K562 (cell line): ENCODE data around the gene INTS1. TPM values are rescaled to one million over a fixed set of nuclear protein-coding genes. Genes with fewer than 3 reads are reported as not detected.

ENCODE experiments used
- ATAC-seq: fragments of 200-7000 bp; cut with Tn5 transposase; 3 replicates; pipeline ENCODE4 v1.9.1; 2020; ENCODE audit warnings: moderate library complexity
- BruUV-seq: library from RNA; stranded (reverse); fragments of 400-500 nt; replicated peaks from 2 replicates; lab custom pipeline; 2021; lab: Mats Ljungman, UMichigan
- CTCF ChIA-PET: fragments of 300-600 bp; formaldehyde crosslinking; extraction: SDS; loops from one replicate; lab custom pipeline; 2021; ENCODE audit warnings: low intra/inter-chr PET ratio; lab: Yijun Ruan, JAX
- POLR2A ChIA-PET: fragments of 300-600, 350-650 bp; sonication (Branson Sonifier 250); formaldehyde crosslinking; extraction: SDS; loops from one replicate; lab custom pipeline; 2021; ENCODE audit warnings: antibody characterized with exemption, inconsistent platforms; lab: Yijun Ruan, JAX
- DNase-seq, 4 experiments: peaks; one replicate each; pipeline versions ENCODE4 v3.0.0 to v3.0.0-alpha.2; 2011 to 2018; ENCODE audit warnings: low spot score in 3 of 4, mixed read lengths in 3 of 4; ENCODE audit errors: extremely low read depth in 1 of 4
- FAIRE-seq: peaks from 2 replicates; lab custom pipeline; 2011; peaks lifted over from hg19 to GRCh38; lab: Jason Lieb, UNC
- H2AFZ ChIP-seq: 2 replicates; pipeline ENCODE4 v1.6.0; 2011; ENCODE audit warnings: low read depth, low read length, control low read depth, inconsistent platforms
- H3K27ac ChIP-seq: fragments of 200-600 bp; 3 replicates; pipeline ENCODE4 v1.8.0; 2011; ENCODE audit warnings: low read depth, mild to moderate bottlenecking, control low read depth, inconsistent platforms, low read length, moderate library complexity, mixed read lengths; ENCODE audit errors: extremely low read depth
- H3K27me3 ChIP-seq, 2 experiments: fragments of 300-600 bp in 1 of 2; 2 replicates in 1 of 2; 3 replicates in 1 of 2; pipeline versions ENCODE4 v1.6.0 to v1.8.0; 2011; ENCODE audit warnings: inconsistent platforms in 2 of 2, low read length in 2 of 2, mild to moderate bottlenecking in 1 of 2, mixed read lengths in 1 of 2, moderate library complexity in 1 of 2; ENCODE audit not compliant: control insufficient read depth in 2 of 2, insufficient read depth in 2 of 2
- H3K36me3 ChIP-seq: fragments of 300-600 bp; 3 replicates; pipeline ENCODE4 v1.8.0; 2011; ENCODE audit warnings: mild to moderate bottlenecking, low read length, inconsistent platforms; ENCODE audit not compliant: control insufficient read depth, insufficient read depth
- H3K4me1 ChIP-seq, 2 experiments: fragments of 200-600 bp in 1 of 2; replicated peaks in 1 of 2; 2 replicates in 1 of 2; 3 replicates in 1 of 2; pipeline versions ENCODE4 v1.5.1 to v1.8.0; 2011; ENCODE audit warnings: inconsistent platforms in 2 of 2, low read length in 2 of 2, mild to moderate bottlenecking in 1 of 2, mixed read lengths in 1 of 2, moderate library complexity in 1 of 2; ENCODE audit not compliant: control insufficient read depth in 2 of 2, insufficient read depth in 2 of 2
- H3K4me2 ChIP-seq: 2 replicates; pipeline ENCODE4 v1.6.1; 2011; ENCODE audit warnings: low read length, control low read depth, inconsistent platforms, mixed read lengths; ENCODE audit not compliant: insufficient read depth
- H3K4me3 ChIP-seq: fragments of 200-600 bp; sonication (generic), shearing (Covaris generic); 2 replicates; pipeline ENCODE4 v1.5.1; 2016; ENCODE audit warnings: control low read depth, inconsistent platforms
- H3K79me2 ChIP-seq: fragments of 200-600 bp; 3 replicates; pipeline ENCODE4 v1.8.0; 2011; ENCODE audit warnings: low read length, inconsistent platforms; ENCODE audit not compliant: control insufficient read depth, insufficient read depth
- H3K9ac ChIP-seq, 2 experiments: 2 replicates each; pipeline versions ENCODE4 v1.6.0 to v1.6.1; 2011; ENCODE audit warnings: low read depth in 2 of 2, low read length in 2 of 2, control low read depth in 1 of 2, inconsistent platforms in 1 of 2, mild to moderate bottlenecking in 1 of 2, mixed read lengths in 1 of 2; ENCODE audit not compliant: insufficient read depth in 1 of 2
- H3K9me1 ChIP-seq: one replicate; pipeline ENCODE4 v1.6.0; 2011; ENCODE audit warnings: inconsistent platforms, mild to moderate bottlenecking, low read length, moderate library complexity; ENCODE audit not compliant: control insufficient read depth, insufficient read depth
- H3K9me3 ChIP-seq: replicated peaks from 2 replicates; pipeline ENCODE4 v1.5.1; 2011; ENCODE audit warnings: low read depth, low read length, inconsistent platforms; ENCODE audit not compliant: control insufficient read depth, insufficient read depth
- H4K20me1 ChIP-seq: replicated peaks from 2 replicates; pipeline ENCODE4 v1.6.1; 2011; ENCODE audit warnings: low read length, inconsistent platforms, mixed read lengths; ENCODE audit not compliant: control insufficient read depth, insufficient read depth
- CBX8 ChIP-seq: fragments of 200-600 bp; sonication (generic); IDR thresholded peaks from 2 replicates; pipeline ENCODE4 v1.6.1; 2012; ENCODE audit warnings: borderline replicate concordance, mixed run types, low read depth, mild to moderate bottlenecking, moderate library complexity, mixed read lengths, low read length, control low read depth, inconsistent platforms; ENCODE audit not compliant: poor library complexity, severe bottlenecking; ENCODE audit errors: extremely low read depth
- CHD4 ChIP-seq: fragments of 200-600 bp; sonication (generic); IDR thresholded peaks from 3 replicates; pipeline ENCODE4 v1.6.1; 2012; ENCODE audit warnings: low read depth, mild to moderate bottlenecking, mixed read lengths, low read length, inconsistent platforms; ENCODE audit not compliant: insufficient read depth, insufficient replicate concordance, poor library complexity, severe bottlenecking
- FUS ChIP-seq: fragments of 200-400 bp; formaldehyde crosslinking; optimal IDR thresholded peaks from 2 replicates; pipeline ENCODE3; 2017; ENCODE audit warnings: low read depth, low read length
- HNRNPH1 ChIP-seq: fragments of 200-400 bp; formaldehyde crosslinking; optimal IDR thresholded peaks from 2 replicates; pipeline ENCODE3; 2017; ENCODE audit warnings: low read depth, mild to moderate bottlenecking, low read length, moderate library complexity
- MTA2 ChIP-seq: fragments of 450-650 bp; IDR thresholded peaks from 2 replicates; pipeline ENCODE4 v1.6.1; 2016; ENCODE audit warnings: low read depth
- RBFOX2 ChIP-seq: fragments of 200-400 bp; formaldehyde crosslinking; IDR thresholded peaks from 2 replicates; pipeline ENCODE4 v1.6.1; 2017; ENCODE audit warnings: low read depth, mild to moderate bottlenecking, low read length, moderate library complexity
- RNF2 ChIP-seq: sonication (generic); IDR thresholded peaks from 2 replicates; pipeline ENCODE4 v1.6.1; 2016
- SIX5 ChIP-seq, 2 experiments: IDR thresholded peaks; 2 replicates each; pipeline ENCODE4 v1.6.1; 2011; ENCODE audit warnings: low read length in 2 of 2, borderline replicate concordance in 1 of 2, low read depth in 1 of 2, mild to moderate bottlenecking in 1 of 2, moderate library complexity in 1 of 2; ENCODE audit not compliant: insufficient read depth in 1 of 2
- SRF ChIP-seq, 2 experiments: fragments of 250-450, 450-650 bp in 1 of 2; sonication (Bioruptor Pico) in 1 of 2; sonication (generic) in 1 of 2; formaldehyde crosslinking; IDR thresholded peaks; 2 replicates each; pipeline versions ENCODE4 v1.5.0 to v1.5.1; 2020 to 2022; ENCODE audit warnings: mild to moderate bottlenecking in 1 of 2, missing genetic modification reagents in 1 of 2
- TAF9B ChIP-seq: fragments of 450-650 bp; IDR thresholded peaks from 2 replicates; pipeline ENCODE4 v1.6.1; 2018; ENCODE audit warnings: mild to moderate bottlenecking; ENCODE audit not compliant: partially characterized antibody
- TBP ChIP-seq: optimal IDR thresholded peaks from 2 replicates; pipeline ENCODE3; 2011; ENCODE audit warnings: low read depth, low read length, improper control_type of control experiment
- TSC22D4 ChIP-seq: fragments of 450-650 bp; IDR thresholded peaks from 2 replicates; pipeline ENCODE4 v1.6.1; 2016; ENCODE audit warnings: missing genetic modification characterization, missing biosample characterization, control low read depth
- ZNF280B ChIP-seq: fragments of 250-450 bp; sonication (Bioruptor Pico); IDR thresholded peaks from 2 replicates; pipeline ENCODE4 v1.5.1; 2021; ENCODE audit warnings: mild to moderate bottlenecking
- ZNF584 ChIP-seq: fragments of 200-800 bp; sonication (Bioruptor generic); IDR thresholded peaks from 2 replicates; pipeline ENCODE4 v1.6.1; 2016; ENCODE audit warnings: low read depth, mild to moderate bottlenecking, missing genetic modification characterization, missing compliant biosample characterization
- WGBS: fragments of 100-300 bp; shearing (Covaris generic); methylation state at CpG from one replicate; pipeline ENCODE4 v1.1.6; 2016; ENCODE audit warnings: low coverage, mixed read lengths; ENCODE audit not compliant: insufficient coverage; ENCODE audit errors: missing lambda C conversion rate; 5-methylcytosine and 5-hydroxymethylcytosine counted together
- in situ Hi-C: fragments of 300-500 bp; cut with MboI; formaldehyde crosslinking; loops from 4 replicates; pipeline ENCODE4 v1.15.0; 2018; ENCODE audit warnings: inconsistent platforms, mixed read lengths
- intact Hi-C: fragments of 100-400 bp; cut with micrococcal nuclease; formaldehyde crosslinking; loops from 2 replicates; pipeline ENCODE4 v1.14.2; 2022
- polyA plus RNA-seq, 8 experiments: library from polyadenylated mRNA; depleted of rRNA in 4 of 8; stranded (reverse) in 5 of 8; unstranded in 3 of 8; fragments of >200 nt; fragmentation: Nextera tagmentation in 2 of 8; fragmentation: Illumina TruSeq in 1 of 8; extraction: Ambion mirVana in 2 of 8; extraction: Trizol in 1 of 8; gene quantifications; 2 replicates each; pipeline versions ENCODE4 v1.2.1 to v1.2.3, GENCODE V29; 2011 to 2014; ENCODE audit warnings: inconsistent platforms in 1 of 8, missing spikeins in 1 of 8
- total RNA-seq, 7 experiments: library from RNA; depleted of rRNA in 6 of 7; stranded (reverse); fragments of >200 nt in 6 of 7; fragmentation: Illumina TruSeq in 2 of 7; extraction: Trizol in 2 of 7; gene quantifications; 2 replicates each; pipeline versions ENCODE4 v1.2.1 to v1.2.3, GENCODE V29; 2011 to 2021; ENCODE audit warnings: low replicate concordance in 1 of 7
- TF ChIP-seq, protein P1 (sequence below): fragments of 450-650 bp; formaldehyde crosslinking; conservative IDR thresholded peaks from 2 replicates; pipeline ENCODE4 v1.4.0; 2022; ENCODE audit warnings: mild to moderate bottlenecking, missing genetic modification characterization
- TF ChIP-seq, protein P2 (sequence below): sonication (generic); formaldehyde crosslinking; IDR thresholded peaks from 2 replicates; pipeline ENCODE4 v1.5.0; 2020; ENCODE audit warnings: missing genetic modification reagents

The INTS1 gene
- total and polyA plus RNA-seq, 9 of the 15 experiments (the other 6 are each of a cell fraction or from before 2014, with no cell fraction given), result 0.34 to 119 (median 18.5) TPM

GRCh38 chr7:1475393-1475792, 28.8 kb downstream of the INTS1 start:
- 90% methylated on average over 12 of the region's 17 CpGs for WGBS
- CTCF ChIA-PET, result interaction anchor here (1.4 kb wide), 1 partner anchor 482 kb away, joined by 7 read pairs; no protein-coding TSS in a partner anchor
- no peak for TF ChIP-seq MTA2
- TF ChIP-seq ZNF280B (CRISPR knock-in tag), result no peak
- TF ChIP-seq RBFOX2, result no peak
- no peak for TF ChIP-seq ZNF584 (CRISPR knock-in tag)
- TF ChIP-seq FUS, result no peak
- no peak for TF ChIP-seq TSC22D4 (tag)
- TF ChIP-seq TBP, result no peak
- TF ChIP-seq SIX5 (IDR thresholded peaks at IDR 0.05; ENCODE audit: borderline replicate concordance in 1 of 2, insufficient read depth in 1 of 2, low read depth in 1 of 2, low read length in 2 of 2), result no peak
- TF ChIP-seq TAF9B, result no peak
- TF ChIP-seq SRF (CRISPR knock-in tag; IDR thresholded peaks at IDR 0.05), result no peak
- TF ChIP-seq CBX8, result no peak
- TF ChIP-seq CHD4, result no peak
- no peak for TF ChIP-seq RNF2
- TF ChIP-seq, protein P1, sequence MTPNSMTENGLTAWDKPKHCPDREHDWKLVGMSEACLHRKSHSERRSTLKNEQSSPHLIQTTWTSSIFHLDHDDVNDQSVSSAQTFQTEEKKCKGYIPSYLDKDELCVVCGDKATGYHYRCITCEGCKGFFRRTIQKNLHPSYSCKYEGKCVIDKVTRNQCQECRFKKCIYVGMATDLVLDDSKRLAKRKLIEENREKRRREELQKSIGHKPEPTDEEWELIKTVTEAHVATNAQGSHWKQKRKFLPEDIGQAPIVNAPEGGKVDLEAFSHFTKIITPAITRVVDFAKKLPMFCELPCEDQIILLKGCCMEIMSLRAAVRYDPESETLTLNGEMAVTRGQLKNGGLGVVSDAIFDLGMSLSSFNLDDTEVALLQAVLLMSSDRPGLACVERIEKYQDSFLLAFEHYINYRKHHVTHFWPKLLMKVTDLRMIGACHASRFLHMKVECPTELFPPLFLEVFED (CRISPR knock-in tag), result no peak
- TF ChIP-seq HNRNPH1, result no peak
- TF ChIP-seq, protein P2, sequence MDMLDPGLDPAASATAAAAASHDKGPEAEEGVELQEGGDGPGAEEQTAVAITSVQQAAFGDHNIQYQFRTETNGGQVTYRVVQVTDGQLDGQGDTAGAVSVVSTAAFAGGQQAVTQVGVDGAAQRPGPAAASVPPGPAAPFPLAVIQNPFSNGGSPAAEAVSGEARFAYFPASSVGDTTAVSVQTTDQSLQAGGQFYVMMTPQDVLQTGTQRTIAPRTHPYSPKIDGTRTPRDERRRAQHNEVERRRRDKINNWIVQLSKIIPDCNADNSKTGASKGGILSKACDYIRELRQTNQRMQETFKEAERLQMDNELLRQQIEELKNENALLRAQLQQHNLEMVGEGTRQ (CRISPR knock-in tag), result no peak

More at GRCh38 chr7:1475393-1475792, 28.8 kb downstream of the INTS1 start:
- Histone ChIP-seq H3K9ac (no peak overlapping the region), H3K79me2 (no peaks in the 10 kb centered on the region), H3K27ac (no peak overlapping the region), H3K4me3 (no peak overlapping the region), H3K4me1 (peaks cover 2 to 52% of the 10 kb centered on the region in 2 experiments; a peak in 3 of 5 replicates), H3K36me3 (peaks cover 90% of the 10 kb centered on the region; the same call in 2 of the 3 replicates), H2AFZ (no peak overlapping the region), H3K27me3 (no peaks in the 10 kb centered on the region), H3K4me2 (no peak overlapping the region), H3K9me3 (no peaks in the 10 kb centered on the region), H3K9me1 (no peaks in the 10 kb centered on the region), H4K20me1 (no peaks in the 10 kb centered on the region)
- POLR2A ChIA-PET, result interaction anchor here (0.7 to 1.3 kb wide), 3 partner anchors 10 to 20 kb away, joined by 3 to 4 read pairs (median 3); no protein-coding TSS in a partner anchor
- in situ Hi-C loops (loop anchor here (5.0 kb wide), 1 partner anchor 253 kb away; no protein-coding TSS in a partner anchor), intact Hi-C loops (loop anchor here (2.0 kb wide), 2 partner anchors 43 to 251 kb away; no protein-coding TSS in a partner anchor)
- BruUV-seq, result no TSS peak
- FAIRE-seq, result no peak
- ATAC-seq, result no peak
- DNase-seq, result no peak
